GM19438 (cell line): ENCODE data around the gene CASR.

Experiments used
- ATAC-seq: cut with Tn5 transposase; IDR thresholded peaks from one replicate; pipeline ENCODE4 v1.9.1; 2021; ENCODE audit warnings: low read depth; ENCODE audit not compliant: unreplicated experiment

CASR gene

GRCh38 chr3:122253581-122253980 lies 70.1 kb downstream of the CASR start:
- no peak for ATAC-seq

GRCh38 chr3:122255757-122256439 lies 72.4 kb downstream of the CASR start:
- ATAC-seq, result peak; percentile 51

GRCh38 chr3:122257644-122258364 lies 74.3 kb downstream of the CASR start:
- ATAC-seq, result no peak

- peak; percentile 72 for ATAC-seq
Observed at GRCh38 chr3:122258757-122259371, 75.4 kb downstream of the CASR start.

- ATAC-seq, result no peak
Observed at GRCh38 chr3:122260206-122260605, 76.7 kb downstream of the CASR start.

GRCh38 chr3:122263058-122263457 lies 79.6 kb downstream of the CASR start:
- ATAC-seq, result no peak

- no peak for ATAC-seq
Observed at GRCh38 chr3:122263974-122264588, 80.6 kb downstream of the CASR start.

GRCh38 chr3:122265957-122266356 lies 82.5 kb downstream of the CASR start:
- no peak for ATAC-seq

- no peak for ATAC-seq
Observed at GRCh38 chr3:122268257-122269024, 85.0 kb downstream of the CASR start.

- no peak for ATAC-seq
Observed at GRCh38 chr3:122269045-122269444, 85.6 kb downstream of the CASR start.

- no peak for ATAC-seq
Observed at GRCh38 chr3:122271246-122271898, 87.9 kb downstream of the CASR start.

GRCh38 chr3:122272879-122273278 lies 89.4 kb downstream of the CASR start:
- no peak for ATAC-seq

GRCh38 chr3:122273498-122273897 lies 90.0 kb downstream of the CASR start:
- no peak for ATAC-seq

GRCh38 chr3:122281891-122282290 lies 98.4 kb downstream of the CASR start:
- ATAC-seq, result no peak

- ATAC-seq, result no peak
Observed at GRCh38 chr3:122283796-122284445, 100.5 kb downstream of the CASR start.

GRCh38 chr3:122284486-122284885 lies 101.0 kb downstream of the CASR start:
- ATAC-seq, result no peak

- ATAC-seq, result no peak
Observed at GRCh38 chr3:122294359-122294758, 110.9 kb downstream of the CASR start.

- no peak for ATAC-seq
Observed at GRCh38 chr3:122295266-122296062, 112.0 kb downstream of the CASR start.

GRCh38 chr3:122298239-122298638 lies 114.8 kb downstream of the CASR start:
- ATAC-seq, result no peak
